Right kidney (tissue), 1 donor: Measurements from ENCODE around the gene SGPP1.
"Not testable (repeated sequence)": the region's sequence is repeated elsewhere in the genome, so short reads cannot be mapped to it uniquely, and the experiment has no call there.

Source experiments
- DNase-seq: peaks from one replicate; pipeline ENCODE4 v3.0.0-alpha.2; 2016

Gene SGPP1

DNA sequence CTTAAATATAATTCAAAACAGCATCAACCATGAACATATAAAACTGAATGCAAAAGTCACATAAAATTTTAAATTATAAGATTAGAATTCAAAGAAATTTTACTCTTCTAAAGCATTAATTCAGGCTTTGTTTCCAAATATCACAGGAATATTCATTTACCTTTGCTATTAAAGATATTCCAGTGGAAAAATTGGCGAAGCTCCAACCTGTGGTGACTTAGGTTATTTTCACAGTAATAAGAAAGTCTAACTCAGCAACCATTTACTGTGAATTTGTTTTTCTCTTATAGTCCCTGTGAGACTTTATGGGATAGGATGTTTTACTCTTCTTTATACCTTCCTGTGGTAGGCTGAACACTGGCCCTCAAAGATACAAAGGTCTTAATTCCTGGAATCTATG, 89.4 kb downstream of the SGPP1 start:
- DNase-seq = no peak

DNA sequence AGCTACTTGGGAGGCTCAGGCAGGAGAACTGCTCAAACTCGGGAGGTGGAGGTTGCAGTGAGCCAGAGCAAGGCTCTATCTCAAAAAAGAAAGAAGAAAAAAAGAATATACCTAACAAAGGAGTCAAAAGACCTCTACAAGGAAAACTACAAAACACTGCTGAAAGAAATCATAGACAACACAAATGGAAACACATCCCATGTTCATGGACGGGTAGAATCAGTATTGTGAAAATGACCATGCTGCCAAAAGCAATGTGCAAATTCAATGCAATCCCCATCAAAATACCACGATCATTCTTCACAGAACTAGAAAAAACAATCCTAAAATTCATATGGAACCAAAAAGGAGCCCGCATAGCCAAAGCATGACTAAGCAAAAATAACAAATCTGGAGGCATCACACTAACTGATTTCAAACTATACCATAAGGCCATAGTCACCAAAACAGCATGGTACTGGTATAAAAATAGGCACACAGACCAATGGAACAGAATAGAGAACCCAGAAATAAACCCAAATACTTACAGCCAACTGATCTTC, 91.7 kb downstream of the SGPP1 start:
- not testable (repeated sequence) for DNase-seq
